OCI-LY3 (cell line): ENCODE data around the gene ZNF32.

ENCODE experiments used
- CTCF ChIP-seq: fragments of 200-600, 300-600 bp; sonication (generic); IDR thresholded peaks from 2 replicates; pipeline ENCODE4 v1.5.1; 2014; ENCODE audit warnings: antibody characterized with exemption, low read length, low read depth
- EZH2phosphoT487 ChIP-seq: fragments of 200-600 bp; shearing (Covaris generic); IDR thresholded peaks from 2 replicates; pipeline ENCODE4 v1.6.1; 2018; ENCODE audit warnings: antibody characterized with exemption, mixed run types, low read depth

GRCh38 chr10:43698156-43698555 is 49.5 kb upstream of the ZNF32 start:
- TF ChIP-seq CTCF (no peak), EZH2phosphoT487 (no peak)
